HG03378 (cell line): Measurements from ENCODE around the gene PRR19.

ENCODE experiments used
- ATAC-seq: cut with Tn5 transposase; IDR thresholded peaks from one replicate; pipeline ENCODE4 v1.9.1; 2021; ENCODE audit warnings: mild to moderate bottlenecking, moderate library complexity; ENCODE audit not compliant: unreplicated experiment

Gene PRR19

DNA sequence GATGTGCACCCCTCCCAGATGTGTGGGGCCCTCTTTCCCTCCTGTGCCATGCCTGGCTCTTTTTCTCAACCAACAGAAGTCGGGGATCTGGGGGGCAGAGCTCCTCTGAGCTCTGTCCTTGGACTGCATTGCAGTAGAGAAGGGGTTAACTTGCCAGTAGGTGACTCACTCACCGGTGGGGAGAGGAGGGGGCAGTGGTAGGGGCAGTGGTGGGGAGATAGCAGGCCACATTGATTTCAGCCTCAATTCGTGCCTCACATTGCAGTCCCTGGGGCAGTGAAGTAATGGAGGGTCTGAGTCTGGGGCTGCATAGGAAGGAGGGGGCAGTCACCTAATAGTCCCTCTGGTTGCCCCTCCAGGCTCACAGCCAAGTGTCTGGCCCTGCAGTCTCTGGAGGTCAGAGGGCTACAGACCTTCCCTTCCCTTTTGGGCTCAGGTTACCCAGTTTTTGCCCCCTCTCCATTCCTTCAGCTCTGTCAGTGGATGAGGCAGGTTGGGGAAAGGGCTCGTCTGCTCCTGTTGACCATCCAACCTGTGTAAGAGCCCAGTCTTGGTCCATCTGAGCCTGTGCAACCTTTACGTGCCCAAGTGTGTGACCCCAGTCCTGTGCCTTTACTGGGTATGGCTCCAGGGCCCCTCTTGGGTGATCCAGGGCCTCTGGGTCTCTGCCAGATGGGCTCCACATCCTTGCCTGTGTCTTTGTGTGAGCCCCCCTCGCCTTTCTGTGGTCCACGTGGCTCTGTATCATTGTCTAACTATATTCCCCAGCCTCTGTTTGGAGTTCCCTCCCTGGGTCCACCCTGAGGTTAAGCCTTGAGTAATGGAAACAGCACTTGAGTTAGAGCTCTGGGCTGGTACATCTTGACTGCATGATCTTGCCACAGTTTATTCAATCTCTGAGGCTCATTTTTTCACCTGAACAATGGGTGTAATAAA, 19.8 kb upstream of the PRR19 start:
- ATAC-seq = no peak

DNA sequence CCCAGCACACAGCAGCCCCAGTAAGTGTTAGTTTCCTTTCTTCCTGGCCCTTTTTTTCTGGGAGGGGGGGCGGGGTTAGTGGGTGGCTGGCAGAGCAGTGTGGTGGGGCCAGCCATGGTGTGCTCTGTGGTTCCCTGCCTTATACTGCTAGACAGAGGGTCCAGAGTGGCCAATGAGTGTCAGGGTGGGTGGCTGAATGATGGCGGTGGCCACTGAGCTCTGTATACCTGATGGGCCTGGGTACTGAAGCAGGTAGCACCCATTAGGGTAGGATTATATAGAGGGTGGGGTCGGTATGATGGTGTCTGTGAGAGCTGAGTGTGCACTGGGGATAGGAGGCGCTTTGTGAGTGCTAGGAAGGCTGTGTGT, 19.1 kb upstream of the PRR19 start:
- ATAC-seq = peak; percentile 3

DNA sequence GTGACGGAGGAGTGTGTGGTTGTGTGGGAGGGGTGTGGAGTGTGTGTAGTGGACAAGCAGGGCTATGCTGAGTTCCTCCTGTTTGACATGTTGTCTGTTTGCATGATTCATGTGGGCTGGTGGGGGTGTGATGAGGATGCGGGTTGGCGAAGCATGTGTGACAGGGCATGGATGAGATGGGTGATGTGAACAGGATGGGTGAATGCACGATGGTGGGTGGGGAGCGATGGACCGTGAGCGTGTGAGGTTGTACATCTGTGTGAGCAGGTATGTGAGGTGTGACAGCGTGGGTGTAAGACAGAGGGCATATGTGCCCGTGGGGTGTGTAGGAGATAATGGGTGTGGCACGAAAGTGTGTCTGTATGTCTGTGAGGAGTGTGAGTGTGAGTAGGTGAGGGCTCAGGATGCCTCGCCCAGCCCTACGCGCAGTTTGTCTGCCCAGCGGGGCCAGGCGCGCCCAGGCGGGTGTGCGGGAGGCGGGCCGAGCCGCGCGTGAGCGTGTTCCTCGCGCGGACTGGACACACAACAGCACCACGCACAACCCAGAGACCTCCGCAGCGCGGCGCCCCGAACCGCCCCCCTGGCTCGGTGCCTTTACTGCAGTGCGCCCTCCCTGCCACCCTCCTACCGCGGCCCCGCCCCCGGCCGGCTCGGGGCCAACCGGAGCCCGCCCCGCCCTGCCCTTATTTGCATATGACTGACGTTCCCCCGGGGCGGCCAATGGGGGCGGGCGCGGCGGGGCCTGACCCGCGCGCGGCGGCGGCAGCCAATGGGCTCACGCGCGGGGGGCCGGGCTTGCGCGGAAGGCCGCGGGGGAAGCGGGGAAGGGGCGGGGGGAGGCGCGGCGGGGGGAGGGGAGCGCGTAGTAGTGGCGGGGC, 18.5 kb upstream of the PRR19 start:
- peak; percentile 33 for ATAC-seq

DNA sequence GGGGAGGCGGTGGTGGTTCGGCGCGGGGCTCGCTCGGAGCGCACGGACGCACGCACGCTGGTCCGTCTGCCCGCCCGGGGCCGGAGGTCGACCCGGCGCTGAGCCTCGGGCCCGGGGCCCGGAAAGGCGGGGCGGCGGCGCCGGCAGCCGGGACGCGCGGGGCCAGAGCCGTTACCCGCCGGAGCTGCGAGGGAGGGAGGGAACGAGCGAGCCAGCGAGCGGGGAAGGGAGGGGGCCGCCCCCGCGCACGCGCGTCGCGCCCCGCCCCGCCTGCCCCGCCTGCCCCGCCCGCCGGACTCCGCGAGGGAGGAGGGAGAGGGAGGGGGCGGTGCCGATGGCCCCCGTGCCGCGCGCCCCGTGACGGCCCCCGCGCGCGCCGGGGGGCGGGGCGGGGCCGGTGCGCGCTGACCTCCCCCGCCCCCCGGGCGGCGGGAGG, 17.8 kb upstream of the PRR19 start:
- ATAC-seq = no peak

DNA sequence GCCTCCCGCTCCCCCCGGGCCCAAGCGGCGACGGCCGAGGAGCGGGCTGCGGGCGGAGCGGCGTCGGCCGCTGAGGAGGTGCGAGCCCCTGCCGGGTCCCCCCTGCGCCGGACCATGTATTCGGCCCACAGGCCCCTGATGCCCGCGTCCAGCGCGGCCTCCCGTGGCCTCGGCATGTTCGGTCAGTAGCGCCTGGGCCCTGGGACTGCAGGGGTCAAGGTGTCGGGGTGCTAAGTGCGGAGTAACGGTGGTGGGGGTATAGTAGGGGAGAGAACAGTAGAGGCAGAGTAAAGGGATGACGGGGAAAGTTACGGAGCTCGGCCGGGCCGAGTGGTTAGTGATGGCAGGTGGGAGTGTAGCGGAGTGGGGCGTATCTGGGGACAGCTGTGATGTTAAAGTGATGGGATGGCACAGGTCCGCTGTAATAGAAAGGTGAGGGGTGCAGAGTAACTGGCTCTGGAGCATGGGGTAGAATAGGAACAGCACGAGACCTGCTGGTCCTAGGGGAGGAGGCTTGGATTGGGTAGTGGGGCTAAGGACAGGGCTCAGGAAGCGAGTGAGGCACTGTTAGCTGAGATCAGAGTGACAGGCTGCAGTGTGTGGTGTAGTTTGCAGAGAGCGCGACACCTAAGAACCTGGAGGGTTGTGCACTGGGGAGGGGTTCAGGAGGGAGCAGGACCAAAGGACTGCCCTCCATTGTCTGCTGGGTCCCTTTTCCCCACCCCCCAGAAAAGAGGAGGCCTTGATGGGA, 17.2 kb upstream of the PRR19 start:
- no peak for ATAC-seq

DNA sequence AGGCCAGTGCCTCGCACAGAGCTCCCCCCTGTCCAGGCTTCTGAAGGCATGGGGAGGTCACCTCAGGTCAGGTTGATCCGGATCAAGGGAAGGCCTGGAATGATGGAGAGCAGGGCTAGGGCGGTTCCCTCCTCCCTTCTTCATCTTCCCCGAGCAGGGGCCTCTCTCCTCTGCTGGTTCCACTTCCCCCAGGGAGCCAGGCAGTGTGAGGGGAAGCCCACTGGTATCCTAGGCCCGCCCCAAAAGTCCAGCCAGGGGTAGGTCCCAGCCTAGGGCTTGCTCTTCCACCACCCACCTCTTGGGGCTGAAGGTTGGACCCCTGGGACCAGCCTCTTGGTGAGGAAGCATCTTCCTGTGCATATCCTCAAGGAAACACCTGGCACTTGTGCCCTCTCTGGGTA, 16.4 kb upstream of the PRR19 start:
- ATAC-seq = no peak

DNA sequence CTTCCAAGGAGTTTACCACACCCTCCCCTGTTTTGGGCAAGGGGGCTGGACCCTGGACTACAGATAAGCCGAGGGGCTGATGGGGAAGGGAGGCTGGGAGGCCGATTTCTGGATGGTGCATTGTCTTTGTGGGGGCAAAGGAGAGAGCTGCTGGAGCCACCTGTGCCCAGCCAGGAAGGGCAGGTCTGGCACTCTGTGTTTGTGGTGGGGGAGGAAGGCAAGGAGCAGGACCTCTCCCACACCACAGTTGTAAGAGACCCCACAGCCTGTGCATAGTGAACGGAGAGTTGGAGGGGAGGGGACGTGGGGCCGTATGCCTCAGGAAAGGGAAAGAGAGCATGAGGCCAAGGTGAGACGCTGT, 16.0 kb upstream of the PRR19 start:
- no peak for ATAC-seq

DNA sequence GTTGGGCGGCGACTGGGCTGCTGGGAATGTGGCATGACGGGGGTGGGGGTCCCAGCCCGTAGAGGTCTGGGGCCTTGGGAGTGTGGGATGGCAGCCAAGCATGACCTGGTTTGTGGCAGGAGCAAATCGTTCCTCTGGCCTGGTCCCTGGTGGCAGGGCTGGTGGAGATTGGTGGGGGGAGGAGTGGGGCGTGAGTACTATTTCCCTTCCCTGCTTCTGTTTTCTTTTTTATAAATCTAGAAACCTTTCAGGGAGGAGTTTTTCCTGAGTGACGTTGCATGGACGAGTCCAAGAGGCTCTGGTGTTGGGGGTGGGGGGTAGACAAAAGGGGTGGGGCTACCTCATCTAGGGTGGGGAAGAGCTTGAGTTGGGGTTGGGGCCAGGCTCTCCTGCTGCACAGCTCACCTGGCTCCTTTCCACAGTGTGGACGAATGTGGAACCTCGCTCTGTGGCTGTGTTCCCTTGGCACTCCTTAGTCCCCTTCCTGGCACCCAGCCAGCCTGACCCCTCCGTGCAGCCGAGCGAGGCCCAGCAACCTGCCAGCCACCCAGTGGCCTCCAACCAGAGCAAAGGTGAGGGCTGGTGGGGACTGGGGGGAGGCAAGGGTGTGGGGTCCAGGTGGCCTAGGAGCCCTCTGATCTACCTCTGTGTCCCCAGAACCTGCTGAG, 15.4 kb upstream of the PRR19 start:
- ATAC-seq = no peak

DNA sequence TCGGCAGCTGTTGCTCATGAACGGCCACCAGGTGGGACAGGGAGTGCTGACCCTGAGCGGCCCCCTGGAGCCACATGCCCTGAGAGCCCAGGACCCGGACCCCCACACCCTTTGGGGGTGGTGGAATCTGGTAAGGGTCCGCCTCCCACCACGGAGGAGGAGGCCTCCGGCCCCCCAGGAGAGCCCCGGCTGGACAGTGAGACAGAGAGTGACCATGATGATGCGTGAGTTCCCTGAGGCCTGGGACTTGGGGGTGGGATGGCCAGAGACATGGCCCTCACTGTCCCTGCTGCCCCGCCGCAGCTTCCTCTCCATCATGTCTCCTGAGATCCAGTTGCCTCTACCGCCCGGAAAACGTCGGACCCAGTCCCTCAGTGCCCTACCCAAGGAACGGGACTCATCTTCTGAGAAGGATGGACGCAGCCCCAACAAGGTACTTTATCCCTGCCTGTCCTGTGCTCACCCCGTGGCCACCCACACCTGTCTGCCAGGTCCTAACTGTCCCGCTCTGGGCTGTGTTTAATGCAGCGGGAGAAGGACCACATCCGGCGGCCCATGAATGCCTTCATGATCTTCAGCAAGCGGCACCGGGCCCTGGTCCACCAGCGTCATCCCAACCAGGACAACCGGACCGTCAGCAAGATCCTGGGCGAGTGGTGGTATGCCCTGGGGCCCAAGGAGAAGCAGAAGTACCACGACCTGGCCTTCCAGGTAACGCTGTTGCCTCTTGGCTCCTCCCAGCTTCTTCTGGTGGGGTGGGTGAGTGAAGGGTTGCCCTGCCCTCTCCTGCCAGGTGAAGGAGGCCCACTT, 14.7 kb upstream of the PRR19 start:
- ATAC-seq = no peak

DNA sequence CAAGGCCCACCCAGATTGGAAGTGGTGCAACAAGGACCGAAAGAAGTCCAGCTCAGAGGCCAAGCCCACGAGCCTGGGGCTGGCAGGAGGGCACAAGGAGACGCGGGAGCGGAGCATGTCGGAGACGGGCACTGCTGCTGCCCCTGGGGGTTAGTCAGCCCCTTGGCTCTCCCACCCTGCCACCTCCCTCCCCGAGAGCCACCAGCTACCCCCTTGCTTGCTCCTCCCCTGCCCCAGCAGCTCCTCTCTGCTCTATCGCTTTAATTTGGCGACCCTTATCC, 14.2 kb upstream of the PRR19 start:
- ATAC-seq = no peak

DNA sequence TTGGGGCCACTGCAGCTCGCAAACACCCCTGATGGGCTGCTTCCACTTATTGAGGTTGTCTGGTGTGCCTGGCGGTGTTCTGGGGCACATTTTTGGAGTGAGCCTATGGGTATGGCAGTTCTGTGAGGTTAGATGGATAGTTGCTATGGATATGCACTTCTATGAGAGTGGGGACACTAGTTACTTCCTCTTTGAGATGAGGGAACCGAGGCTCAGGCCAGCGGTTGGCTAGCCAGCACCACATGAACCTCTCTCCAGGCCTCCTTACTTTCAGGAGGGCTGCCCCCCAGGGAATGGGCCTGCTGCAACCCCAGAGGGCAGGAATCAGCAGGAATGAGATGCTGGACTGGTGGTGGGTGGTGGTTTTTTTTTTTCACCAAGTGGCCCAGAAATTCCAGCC, 13.5 kb upstream of the PRR19 start:
- ATAC-seq = no peak

DNA sequence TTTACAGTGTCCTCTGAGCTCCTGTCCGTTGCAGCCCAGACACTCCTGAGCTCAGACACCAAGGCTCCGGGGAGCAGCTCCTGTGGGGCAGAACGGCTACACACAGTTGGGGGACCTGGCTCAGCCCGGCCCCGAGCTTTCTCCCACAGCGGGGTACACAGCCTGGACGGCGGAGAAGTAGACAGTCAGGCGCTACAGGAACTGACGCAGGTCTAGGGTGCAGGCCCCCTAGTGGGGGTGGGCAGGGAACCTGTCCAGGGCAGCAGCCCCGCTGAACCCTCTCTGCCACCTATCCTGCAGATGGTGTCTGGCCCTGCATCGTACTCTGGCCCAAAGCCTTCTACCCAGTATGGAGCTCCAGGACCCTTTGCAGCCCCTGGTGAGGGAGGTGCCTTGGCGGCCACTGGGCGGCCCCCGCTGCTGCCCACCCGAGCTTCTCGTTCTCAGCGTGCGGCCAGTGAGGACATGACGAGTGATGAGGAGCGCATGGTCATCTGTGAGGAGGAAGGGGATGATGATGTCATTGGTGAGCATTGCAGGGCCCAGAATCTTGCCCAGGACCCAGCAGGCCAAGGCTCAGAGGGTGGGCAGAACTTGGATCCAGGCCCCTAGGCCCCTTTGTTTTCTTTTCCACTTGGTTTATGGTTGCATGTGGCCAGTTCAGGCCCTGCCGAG, 12.9 kb upstream of the PRR19 start:
- ATAC-seq = no peak

DNA sequence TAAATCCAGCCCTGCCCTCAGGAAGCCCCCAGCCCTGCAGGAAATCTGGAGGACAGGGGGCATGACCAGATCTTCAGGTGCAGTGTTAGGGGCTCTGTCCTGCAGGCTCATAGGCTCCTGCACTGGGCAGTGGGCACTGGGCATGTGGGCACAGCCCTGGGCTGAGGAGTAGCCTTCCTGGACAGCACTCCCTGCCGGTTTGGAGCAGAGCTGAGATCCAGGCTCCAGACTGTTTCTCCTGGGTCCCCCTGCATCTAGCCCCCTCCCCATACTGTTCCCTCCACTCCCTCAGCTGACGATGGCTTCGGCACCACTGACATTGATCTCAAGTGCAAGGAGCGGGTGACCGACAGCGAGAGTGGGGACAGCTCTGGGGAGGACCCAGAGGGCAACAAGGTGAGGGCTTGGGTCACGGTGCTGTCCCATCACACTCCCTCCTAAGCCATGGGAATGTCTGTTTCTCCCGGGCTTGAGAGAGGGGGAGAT, 12.3 kb upstream of the PRR19 start:
- ATAC-seq = no peak

DNA sequence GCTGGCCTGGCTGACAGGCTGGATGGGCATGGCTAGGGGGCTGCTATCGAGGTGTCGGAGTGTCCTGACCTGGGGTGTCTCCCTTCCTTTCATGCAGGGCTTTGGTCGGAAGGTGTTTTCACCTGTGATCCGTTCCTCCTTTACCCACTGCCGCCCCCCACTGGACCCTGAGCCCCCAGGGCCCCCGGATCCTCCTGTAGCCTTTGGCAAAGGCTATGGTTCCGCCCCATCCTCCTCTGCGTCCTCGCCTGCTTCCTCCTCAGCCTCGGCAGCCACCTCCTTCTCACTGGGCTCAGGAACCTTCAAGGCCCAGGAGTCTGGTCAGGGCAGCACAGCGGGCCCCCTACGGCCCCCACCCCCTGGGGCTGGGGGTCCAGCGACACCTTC, 11.8 kb upstream of the PRR19 start:
- ATAC-seq = no peak

DNA sequence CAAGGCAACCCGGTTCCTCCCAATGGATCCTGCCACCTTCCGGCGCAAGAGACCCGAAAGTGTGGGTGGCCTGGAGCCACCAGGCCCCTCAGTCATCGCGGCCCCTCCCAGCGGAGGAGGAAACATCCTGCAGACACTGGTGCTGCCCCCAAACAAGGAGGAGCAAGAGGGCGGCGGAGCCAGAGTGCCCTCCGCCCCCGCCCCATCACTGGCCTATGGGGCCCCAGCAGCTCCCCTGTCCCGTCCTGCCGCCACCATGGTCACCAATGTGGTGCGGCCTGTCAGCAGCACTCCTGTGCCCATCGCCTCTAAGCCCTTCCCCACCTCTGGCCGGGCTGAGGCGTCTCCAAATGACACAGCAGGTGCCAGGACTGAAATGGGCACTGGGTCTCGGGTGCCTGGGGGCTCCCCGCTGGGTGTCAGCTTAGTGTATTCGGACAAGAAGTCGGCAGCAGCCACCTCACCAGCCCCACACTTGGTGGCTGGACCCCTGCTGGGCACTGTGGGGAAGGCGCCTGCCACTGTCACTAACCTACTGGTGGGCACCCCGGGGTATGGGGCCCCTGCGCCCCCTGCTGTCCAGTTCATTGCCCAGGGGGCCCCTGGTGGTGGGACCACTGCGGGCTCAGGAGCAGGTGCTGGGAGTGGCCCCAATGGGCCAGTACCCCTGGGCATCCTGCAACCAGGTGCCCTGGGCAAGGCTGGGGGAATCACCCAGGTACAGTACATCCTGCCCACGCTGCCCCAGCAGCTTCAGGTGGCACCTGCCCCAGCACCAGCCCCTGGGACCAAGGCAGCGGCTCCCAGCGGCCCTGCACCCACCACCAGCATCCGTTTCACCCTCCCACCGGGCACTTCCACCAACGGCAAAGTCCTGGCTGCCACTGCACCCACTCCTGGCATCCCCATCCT, 11.2 kb upstream of the PRR19 start:
- no peak for ATAC-seq

DNA sequence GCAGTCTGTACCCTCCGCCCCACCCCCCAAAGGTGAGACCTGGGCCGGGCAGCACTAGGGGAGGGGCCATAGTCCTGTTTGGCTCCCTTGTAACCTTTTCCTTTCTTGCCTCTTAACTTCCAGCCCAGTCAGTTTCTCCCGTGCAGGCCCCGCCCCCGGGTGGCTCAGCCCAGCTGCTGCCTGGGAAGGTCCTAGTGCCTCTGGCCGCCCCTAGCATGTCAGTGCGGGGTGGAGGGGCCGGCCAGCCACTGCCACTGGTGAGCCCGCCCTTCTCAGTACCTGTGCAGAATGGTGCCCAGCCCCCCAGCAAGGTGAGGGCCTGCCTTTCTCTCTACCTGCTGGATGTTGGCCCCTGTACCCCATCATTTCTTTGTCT, 10.5 kb upstream of the PRR19 start:
- no peak for ATAC-seq

DNA sequence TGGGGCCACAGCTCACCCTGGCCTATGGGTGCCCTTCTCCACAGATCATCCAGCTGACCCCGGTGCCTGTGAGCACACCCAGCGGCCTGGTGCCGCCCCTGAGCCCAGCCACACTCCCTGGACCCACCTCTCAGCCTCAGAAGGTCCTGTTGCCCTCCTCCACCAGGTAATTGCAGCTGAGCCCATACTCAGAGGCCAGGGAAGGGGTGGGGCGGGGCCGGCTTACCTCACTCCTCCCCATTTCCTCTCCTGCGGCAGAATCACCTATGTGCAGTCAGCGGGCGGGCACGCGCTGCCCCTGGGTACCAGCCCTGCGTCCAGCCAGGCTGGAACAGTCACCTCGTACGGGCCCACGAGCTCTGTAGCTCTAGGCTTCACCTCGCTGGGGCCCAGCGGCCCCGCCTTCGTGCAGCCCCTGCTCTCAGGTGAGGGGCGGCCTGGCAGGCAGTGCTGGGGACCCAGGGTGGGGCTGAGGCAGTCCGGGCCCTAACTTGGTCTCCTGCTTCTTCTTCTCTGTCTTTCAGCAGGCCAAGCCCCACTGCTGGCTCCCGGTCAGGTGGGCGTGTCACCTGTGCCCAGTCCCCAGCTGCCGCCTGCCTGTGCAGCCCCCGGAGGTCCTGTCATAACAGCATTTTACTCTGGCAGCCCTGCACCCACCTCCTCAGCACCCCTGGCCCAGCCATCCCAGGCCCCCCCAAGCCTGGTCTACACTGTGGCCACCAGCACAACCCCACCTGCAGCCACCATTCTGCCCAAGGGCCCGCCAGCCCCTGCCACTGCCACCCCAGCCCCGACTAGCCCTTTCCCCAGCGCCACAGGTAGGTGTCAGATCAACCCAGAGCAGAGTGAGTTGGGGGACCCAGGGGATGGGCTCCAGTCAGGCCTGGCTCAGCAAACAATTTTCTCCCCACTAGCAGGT, 9.6 kb upstream of the PRR19 start:
- no peak for ATAC-seq
